Middle frontal gyrus (tissue), 1 donor: ENCODE data around the gene RNF125.

Experiments
- DNase-seq: peaks from one replicate; pipeline ENCODE4 v3.0.0-alpha.2; 2015; ENCODE audit warnings: low spot score; ENCODE audit errors: extremely low spot score

The RNF125 gene

DNA sequence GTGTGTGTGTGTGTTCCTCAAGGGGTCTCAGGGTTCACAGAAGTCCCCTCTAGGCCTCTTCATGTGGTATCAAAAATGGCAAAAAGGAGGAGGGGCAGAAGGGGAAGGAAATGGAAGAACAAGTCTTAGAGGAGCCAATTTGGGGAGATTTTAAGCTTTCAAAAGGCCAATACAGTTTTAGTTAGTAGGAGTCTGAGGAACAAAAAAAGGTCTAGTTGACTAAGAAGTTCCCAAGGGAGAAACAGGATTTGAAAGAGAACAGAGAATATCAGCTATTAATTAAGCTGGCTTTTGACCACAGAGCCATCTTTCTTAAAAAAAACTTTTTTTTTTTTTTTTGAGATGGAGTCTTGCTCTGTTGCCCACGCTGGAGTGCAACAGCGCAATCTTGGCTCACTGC lies 7.1 kb downstream of the RNF125 start:
- DNase-seq, result no peak

- DNase-seq, result no peak
Observed at GRCh38 chr18:32026491-32027086, 8.0 kb downstream of the RNF125 start.

DNA sequence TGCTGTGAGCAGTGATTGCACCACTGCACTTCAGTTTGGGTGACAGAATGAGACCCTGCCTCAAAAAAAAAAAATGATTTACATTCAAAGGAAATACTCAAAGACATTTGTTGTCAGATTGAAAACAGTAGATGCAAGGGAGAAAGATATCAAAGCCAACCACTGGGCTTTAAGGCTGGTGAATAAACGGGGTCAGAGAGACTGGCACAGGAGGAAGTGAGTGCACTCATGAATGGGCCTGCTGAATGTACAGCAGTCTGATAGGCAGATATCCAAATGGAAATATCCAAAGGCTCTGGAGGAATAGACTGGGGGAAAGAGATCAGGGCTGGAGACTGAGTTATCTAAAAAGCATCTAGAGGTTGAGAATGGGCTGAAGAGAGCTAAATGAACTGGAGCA lies 10.9 kb downstream of the RNF125 start:
- DNase-seq, result no peak

GRCh38 chr18:32032609-32033008 lies 14.0 kb downstream of the RNF125 start:
- no peak for DNase-seq

GRCh38 chr18:32036506-32037180 lies 18.0 kb downstream of the RNF125 start:
- no peak for DNase-seq

- DNase-seq, result no peak
Observed at GRCh38 chr18:32037616-32038015, 19.0 kb downstream of the RNF125 start.

GRCh38 chr18:32040936-32041335 lies 22.3 kb downstream of the RNF125 start:
- DNase-seq, result no peak

GRCh38 chr18:32042337-32042736 lies 23.7 kb downstream of the RNF125 start:
- no peak for DNase-seq

DNA sequence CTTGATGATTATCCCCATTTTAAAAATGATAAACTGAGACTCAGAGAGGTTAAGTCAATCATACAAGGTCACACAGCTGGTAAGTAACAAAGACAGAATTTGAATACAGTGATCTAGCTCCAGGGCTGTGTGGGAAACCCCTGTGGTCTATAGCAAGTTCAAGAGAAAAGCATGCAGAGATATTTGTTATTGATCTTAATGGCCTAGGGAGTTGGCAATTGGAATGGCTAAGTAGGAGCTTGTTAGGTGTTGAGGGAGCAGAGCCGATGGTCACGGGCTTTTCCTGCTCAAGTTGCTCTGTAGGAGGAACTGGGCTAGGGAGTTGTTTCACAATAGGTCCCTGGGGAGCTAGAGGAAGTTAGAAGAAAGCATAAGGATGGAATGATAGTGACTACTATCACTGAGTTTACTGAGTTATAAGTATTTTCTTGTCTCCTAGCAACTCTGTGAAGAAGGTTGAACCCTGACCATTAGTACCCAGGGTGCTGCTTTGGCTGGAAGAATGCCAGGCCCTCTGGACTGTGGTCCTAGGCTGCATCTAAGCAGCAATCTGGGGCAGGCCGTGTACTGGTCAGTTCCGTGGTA lies 30.0 kb downstream of the RNF125 start:
- no peak for DNase-seq

DNA sequence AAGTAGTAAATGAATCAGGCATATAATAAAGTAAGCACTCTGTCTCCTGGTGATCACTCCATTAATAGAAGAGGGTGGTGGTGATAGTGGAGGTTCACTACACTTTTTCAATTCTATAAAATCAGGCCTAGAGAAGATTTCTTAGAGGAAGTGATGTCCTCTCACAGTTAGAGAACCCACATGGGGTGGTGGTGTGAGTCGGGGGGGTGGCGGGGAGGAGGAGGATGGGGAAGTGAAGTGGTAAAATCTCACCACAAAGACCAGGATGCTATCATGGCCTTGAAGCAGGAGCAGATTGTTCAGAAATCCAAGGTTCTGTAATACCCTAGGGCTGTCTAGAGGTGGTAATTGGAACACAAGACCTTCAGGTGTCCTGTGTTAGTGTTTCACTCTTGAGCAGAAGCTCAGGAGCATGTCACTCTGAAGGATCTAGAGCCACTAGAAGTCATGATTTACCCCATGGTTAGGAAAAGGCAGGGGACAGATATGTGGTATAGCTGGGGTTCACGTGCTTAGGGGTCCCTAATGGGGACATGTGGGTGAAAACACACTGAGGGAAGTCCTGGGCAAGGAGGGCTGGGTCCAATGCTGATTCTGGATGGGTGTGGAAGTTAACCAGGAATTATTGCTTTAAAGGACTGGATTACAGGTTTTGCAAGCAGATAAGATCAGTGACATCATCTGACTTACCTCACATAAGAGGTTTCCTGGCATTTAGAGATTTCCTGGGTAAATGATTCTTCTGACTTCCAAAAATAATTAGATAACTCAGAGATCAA lies 31.0 kb downstream of the RNF125 start:
- no peak for DNase-seq

GRCh38 chr18:32056613-32057358 lies 38.2 kb downstream of the RNF125 start:
- DNase-seq, result no peak

- no peak for DNase-seq
Observed at GRCh38 chr18:32057624-32058165, 39.1 kb downstream of the RNF125 start.

DNA sequence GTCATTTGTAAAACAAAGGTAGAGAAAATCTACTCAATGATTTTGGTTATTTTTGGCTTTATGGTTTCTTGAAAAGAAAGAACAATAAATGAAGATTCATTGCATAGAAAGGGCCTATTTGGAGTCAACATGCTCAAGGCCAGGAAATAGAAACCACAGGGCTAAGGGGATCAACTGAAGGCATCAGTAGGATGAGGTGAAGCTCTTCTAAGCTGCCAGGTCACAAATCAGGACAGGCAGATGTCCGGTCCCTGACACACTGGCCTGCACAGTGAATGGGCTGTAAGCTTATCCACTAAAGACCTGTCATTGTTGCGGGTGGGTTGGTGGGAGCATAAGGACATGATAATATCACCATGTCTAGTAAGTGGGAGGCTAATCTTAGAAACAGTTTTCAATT lies 41.4 kb downstream of the RNF125 start:
- no peak for DNase-seq

GRCh38 chr18:32067375-32068167 lies 48.9 kb downstream of the RNF125 start:
- no peak for DNase-seq

DNA sequence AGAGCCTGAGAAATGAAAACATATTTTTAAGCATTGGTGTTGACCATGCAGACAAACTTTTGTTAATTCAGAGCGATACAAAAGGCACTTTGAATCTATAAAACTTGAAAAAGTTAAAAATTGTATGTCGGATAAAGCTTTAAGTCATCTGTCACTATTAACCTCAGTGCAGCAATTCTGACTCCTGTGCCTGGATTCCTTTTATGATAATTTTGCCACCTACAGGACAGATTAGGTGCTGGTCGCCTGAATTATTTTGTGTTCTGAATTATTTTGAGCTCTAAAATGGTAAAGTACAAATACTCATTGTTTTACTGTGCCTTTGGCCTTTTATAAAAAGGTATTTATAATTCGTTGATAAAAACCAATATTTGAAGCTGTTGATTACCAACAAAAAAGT lies 53.7 kb downstream of the RNF125 start:
- no peak for DNase-seq

DNA sequence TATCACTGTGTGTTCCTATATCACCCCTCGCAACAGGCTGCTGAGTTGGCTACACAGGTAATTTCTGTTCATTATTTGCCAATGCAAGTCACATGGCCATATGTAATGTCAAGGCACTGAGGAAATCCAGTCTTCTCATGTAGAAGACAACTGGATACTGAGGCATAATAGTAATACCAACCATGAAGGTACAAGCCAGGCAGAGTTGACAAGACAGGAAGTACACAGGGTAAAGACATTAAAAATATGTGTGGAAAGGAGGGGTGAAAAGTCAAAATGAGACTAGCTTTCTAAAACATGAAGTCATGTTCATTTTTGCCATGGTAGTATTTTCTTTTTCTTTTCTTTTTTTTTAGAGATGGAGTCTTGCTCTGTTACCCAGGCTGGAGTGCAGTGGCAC lies 55.6 kb downstream of the RNF125 start:
- DNase-seq, result no peak

- DNase-seq, result no peak
Observed at GRCh38 chr18:32078845-32079244, 60.2 kb downstream of the RNF125 start.

GRCh38 chr18:32081881-32082280 lies 63.3 kb downstream of the RNF125 start:
- no peak for DNase-seq

DNA sequence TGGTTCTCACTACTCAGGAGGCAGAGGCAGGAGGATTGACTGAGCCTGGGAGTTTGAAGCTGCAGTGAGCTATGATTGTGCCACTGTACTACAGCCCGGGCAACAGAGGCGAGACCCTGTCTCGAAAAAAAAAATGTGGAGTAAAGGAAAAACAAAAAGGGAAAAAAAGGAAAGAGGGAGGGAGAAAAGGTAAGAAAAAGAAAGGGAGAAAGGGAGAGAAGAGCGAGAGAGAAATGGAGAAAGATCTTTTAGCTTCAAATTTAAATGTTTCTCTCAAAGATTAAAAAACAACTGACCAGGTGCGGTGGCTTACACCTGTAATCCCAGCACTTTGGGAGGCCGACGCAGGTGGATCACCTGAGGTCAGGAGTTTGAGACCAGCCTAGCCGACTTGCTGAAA lies 65.2 kb downstream of the RNF125 start:
- no peak for DNase-seq

DNA sequence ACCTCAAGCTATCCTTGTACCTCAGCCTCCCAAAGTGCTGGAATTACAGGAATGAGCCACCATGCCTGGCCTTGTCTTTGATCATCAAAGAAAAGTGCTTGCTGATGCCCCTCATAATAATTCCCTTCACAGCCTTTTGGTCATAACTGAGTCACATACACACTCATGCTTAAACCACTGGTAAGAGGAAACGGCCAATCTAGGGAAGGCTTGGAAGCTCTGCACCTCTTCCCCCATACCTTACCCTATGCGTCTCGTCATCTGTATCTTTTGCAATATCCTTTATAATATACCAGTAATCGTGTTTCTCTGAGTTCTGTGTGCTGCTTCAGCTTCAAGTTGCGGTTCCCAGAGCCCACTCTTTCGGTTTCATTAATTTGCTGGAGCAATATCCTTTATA lies 68.3 kb downstream of the RNF125 start:
- DNase-seq, result no peak
